Embryonic facial prominence (tissue), 1 donor: ENCODE measurements around the gene PFDN1.

Experiments
- DNase-seq: peaks from one replicate; pipeline ENCODE4 v3.0.0-alpha.2; 2016; ENCODE audit errors: extremely low spot score

Gene PFDN1

GRCh38 chr5:140239461-140239860 lies 63.4 kb downstream of the PFDN1 start:
- DNase-seq, result no peak

DNA sequence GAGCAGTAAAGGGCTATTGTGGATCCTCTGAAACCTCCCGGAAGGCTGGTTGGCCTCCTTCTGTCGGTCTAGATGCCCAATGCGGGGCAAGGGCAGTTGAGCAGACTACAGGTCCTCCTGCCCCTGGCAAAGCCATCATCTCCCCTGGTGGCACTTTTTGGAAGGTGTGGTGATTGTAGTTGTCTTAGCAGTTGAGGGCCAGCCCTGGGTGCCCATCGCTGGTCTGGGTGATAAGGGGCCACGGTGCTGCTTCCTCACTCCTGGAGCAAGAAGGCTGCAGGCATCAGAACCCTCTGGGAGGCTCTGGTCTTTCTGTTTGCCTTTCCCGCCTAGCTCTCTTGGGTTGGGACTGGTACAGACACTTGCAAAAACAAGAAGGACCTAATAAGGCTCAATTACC lies 64.1 kb downstream of the PFDN1 start:
- no peak for DNase-seq

DNA sequence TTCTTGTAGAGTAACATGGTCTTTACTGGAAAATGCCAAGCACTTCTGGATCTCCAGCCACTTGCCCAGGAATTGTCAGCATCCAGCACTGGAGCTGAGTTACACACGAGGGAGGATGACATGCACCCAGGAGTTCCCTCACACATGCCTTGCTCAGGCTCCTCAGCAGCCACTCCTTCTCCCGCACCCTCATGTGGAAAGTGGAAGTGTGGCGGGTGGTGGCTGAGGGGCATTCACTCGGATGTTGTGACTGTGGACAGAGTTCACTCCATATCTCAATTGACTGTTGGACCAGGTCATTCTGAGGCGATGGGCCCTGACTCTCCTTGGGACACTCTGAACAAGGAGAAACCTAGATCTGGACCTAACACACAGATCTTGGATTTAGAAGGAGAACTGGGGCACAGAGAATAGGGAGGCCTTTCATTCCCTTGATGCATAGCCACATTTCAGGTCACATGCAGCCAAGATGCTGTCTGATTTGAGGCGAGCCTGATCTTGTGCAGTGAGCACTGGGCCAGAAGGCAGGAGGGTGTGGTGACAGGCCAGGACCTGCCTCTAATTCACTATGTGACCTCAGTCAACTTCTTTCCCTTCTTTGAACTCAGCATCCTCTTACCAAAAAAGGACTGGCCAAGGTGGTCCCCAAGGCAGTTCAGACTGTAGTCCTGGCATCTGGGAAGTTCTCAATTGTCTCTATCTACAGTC lies 65.9 kb downstream of the PFDN1 start:
- no peak for DNase-seq

DNA sequence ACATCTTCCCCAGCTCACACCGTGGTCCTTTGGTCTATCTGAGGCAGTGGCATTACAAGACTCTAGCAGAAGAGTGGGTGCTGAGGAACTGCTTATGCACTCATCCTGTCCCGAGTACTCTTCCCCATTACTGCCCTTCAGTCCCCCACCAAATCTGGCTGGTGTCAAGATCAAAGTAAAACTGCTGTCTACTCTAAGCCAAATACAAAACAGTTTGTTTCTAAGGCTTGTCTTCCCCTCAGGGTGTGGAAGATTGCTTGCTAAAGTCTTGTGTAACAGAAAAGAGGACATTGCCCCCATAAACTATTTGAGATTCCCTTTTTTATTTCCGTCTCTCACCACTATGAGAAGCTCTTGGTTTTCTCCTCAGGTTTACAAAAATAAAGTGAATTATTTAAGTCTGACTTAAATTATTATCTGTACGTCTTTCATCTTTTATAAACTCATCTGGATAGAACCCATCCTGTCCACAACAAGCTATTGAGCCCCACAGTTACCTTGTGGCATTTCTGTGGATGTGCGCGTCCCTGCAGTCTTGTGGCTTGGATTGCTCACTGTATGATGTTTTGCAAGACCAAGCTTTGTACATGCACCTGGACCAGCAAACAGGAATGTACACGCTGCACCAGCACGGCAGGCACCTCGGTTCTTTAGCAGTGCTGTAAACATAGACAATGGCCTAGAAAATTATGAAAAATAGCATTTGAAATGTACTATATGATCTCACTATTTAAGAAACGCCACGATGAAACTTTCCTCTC lies 66.9 kb downstream of the PFDN1 start:
- no peak for DNase-seq

GRCh38 chr5:140234377-140234989 lies 68.4 kb downstream of the PFDN1 start:
- DNase-seq, result no peak

DNA sequence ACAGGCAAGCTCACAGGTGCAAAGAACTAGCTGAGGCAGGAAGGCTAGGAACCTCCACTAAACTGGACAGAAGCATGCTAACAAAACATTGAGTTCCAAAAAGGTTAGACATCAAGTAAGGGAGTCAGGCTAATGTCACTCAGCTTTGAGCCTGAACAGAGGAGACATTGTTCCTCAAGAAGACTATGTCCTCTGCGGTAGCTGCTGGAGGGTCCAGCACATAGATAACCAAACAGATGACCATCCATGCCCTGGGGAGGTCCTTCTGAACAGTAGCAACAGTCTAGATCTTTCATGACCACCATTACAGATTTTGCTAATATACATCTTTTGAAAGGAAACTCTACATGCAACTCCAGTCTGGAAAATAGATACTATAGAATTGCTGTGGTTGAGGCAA lies 70.2 kb downstream of the PFDN1 start:
- no peak for DNase-seq

DNA sequence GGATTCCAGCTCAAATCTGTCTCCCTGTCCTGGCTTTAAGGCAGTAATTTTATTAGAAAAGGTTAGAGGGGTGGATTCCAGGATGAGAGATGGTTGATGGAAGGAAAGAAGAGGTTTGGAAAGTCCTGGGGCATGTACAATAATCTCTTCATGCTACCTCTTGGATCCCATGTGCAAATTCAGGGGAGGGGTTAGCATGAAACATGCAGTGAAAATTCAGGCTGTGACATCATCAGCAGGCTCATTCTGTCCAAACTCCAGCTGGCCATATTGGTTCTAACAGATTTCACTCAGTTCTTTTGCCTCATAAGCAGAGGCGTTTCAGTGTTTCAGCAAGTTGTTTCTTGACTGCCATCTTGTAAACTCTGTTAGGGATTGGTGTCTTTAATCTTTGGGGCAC lies 72.5 kb downstream of the PFDN1 start:
- no peak for DNase-seq

DNA sequence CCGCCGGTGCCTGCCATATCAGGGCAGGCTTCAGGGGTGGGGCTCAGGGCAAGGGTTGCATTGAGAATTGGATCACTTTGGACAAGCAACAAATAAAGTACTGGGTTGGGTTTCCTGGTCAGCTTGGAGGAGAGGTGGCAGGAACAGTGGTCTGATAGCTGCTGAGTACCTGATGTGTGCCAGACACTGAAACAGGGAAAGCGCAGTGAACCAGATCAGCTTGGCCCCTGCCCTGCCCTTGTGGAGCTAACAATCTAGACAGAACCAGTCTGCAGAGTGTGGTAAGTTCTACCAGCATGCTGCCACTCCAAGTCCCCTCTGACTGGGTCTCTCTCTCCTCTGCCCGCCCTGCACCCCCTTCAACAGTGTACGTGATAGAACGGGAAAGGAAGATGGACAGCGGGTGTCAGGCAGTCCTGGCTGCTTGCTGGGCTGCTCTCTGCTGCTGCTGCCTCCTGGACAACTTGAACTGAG lies 74.5 kb downstream of the PFDN1 start:
- no peak for DNase-seq

DNA sequence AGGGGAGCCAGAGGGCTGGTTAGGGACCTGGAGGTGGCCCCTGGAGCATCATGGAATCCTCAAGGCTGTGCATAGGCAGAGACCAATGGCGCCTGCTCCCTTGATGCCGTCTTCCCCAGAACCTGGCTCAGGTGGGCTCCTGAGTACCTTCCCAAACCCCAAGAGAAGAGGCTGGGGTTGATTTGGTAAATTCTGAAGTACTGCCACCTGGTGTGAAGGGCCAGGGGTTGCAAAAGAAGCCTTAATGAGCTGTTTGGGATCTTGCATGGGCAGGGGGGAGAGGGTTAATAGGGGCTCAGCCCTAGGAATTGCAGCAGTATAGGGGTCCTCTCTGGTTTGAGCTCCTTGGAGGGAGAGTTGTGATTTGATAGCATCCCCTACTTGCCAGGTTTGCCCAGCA lies 75.9 kb downstream of the PFDN1 start:
- no peak for DNase-seq

GRCh38 chr5:140225396-140225795 lies 77.5 kb downstream of the PFDN1 start:
- no peak for DNase-seq

GRCh38 chr5:140224658-140225057 lies 78.2 kb downstream of the PFDN1 start:
- DNase-seq, result no peak

DNA sequence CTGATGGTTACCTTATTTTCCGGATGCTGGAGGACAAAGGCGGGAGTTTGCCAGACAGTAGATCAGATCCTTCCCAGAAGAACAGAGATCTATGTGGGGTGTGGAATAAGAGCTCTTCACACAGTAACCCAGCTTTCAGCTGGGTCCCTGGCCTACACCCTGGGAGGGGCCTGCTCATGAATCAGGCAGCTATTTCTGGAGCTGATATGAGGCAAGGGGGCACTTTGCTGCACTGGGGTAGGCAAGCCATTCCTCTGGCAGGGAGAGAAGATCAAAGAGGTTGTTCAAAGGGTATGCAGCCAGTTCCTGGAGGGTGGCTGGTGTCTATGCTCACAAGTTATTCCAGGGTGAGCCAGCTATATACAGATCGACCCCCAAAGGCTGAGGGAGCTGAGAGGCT lies 79.3 kb downstream of the PFDN1 start:
- no peak for DNase-seq

GRCh38 chr5:140222416-140222815 lies 80.5 kb downstream of the PFDN1 start:
- DNase-seq, result no peak

DNA sequence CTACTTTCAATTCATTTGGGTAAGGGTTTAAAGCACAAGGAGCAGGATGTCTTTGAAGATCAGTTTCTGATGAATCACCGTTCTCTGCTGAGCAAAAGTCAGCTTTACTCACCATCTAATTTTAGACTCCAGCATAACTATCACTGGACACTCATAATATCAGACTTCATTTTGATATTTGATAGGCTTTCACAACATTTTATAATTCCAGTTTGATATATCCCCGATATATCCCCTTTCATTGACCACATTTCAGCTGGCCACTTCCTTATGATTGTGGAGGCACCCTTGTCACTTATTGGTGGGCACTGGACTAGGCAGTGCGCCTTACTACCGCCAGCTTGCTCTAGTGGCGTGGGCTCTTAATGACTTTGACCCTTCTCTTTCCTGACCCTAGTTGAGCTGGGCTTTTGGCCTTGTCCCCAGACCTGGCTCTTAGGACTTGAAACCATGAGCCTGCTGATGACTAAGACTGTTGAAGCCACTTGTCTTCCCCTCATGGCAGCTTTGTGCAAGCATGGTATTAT lies 81.1 kb downstream of the PFDN1 start:
- DNase-seq, result no peak

GRCh38 chr5:140220698-140221064 lies 82.2 kb downstream of the PFDN1 start:
- no peak for DNase-seq

DNA sequence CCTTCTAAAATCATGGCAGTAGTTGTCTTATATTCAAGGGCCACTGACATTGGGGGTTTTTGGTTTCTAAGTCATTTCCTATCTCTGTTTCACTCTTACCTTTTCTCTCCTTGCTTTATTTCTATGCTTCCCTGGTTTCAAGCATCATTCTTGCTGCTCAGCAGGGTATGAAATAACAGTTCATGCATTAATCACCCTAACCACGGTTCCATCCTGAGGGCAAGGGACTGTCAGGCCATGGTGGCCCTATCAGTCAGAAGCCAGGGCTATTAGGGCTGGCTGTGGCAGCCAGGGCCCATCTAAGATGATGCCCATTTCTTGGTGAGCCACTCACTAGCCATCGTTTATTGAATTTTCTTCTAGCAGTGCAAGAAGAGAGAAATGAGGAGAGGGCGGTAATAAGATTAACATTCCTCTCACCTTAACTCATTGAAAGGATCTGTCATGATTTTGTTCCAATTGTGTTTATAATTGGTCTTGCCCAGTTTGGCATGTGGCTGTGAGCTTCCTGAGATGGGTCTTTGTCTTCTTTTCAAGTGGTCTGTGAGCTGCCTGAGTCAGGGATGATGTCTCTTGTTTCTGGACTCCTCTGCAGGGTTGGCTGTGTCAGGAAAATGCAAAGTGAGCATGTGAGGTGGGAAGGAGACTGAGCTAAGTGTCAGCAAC lies 82.7 kb downstream of the PFDN1 start:
- no peak for DNase-seq

DNA sequence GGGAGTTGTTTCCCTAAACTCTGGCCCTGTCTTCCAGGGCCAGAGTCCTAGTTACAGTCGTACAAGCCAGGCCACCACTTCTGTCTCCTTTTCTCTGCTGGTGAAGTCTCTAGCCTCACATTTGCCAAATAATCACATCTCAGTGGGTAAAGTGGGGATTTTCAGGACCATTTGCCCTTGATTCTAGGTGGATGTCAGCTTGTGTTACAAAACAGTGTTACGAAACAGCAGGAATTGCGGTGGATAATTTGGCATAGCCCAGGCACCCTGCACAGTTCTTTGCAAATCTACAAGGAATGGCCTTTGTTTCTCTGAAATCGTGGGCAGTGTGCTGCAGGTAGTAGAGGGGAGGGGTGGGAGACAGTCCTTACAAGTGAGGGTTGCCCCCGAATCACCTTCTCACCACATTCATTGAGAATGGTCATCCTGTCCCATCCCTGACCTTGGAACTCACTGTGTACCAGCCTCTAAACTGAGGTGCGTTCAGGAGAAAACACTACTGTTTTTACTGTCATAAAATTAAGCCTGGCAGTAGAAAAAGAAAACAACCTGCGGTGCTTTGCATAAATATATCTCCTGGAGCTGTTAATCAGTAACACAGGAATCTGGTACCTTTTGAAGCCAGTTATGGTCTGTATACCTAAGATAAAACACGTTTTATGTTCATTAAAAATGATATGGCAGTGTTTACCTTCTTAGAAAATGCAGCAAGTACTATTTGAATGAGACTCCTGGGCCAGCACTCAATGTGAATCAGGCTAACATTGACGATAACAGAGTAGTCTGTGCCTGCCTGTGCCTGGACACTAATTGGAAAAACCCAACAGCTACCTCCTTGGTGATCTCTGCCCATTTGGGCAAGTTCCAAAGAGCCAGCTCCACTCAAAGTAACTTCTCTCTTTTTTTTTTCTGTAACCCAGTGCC lies 83.6 kb downstream of the PFDN1 start:
- no peak for DNase-seq

GRCh38 chr5:140217299-140218026 lies 85.4 kb downstream of the PFDN1 start:
- no peak for DNase-seq

DNA sequence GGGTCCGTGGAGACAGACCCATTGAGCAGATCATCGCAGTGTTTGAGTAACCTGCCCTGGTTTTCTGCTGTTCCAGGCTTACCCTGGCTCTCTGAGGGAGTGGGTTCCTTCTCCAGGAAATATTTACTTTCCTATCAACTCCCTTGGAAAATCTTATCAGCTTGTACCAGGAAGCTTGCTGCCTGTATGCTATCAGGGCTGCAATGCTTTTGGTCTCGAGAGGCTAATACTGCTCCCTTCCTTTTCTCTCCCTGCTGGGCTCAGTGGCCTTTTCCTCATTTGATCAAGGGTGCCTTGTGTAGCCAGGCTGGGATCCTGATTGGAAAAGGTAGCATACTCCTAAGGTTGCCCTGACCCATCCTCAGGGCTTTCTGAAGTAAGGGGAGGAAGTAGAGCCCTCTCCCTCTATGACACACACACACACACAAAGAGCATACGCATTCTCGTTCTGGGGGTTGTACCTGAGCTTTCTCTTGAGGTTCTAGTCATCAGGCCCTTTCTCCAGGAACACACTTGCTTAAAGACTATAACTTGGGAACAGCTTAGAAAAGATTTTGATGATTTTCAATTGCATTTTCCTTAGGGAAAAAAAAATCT lies 86.3 kb downstream of the PFDN1 start:
- no peak for DNase-seq

GRCh38 chr5:140215276-140215675 lies 87.6 kb downstream of the PFDN1 start:
- no peak for DNase-seq
